A673 (cell line): ENCODE data around the gene EPHA10. TPM values are rescaled to one million over a fixed set of nuclear protein-coding genes. Genes with fewer than 3 reads are reported as not detected.

Source experiments
- BruUV-seq: library from RNA; stranded (reverse); fragments of 400-500 nt; replicated peaks from 2 replicates; lab custom pipeline; 2021; lab: Mats Ljungman, UMichigan
- CTCF ChIA-PET: fragments of 300-600 bp; sonication (Branson Sonifier 250); formaldehyde crosslinking; loops from one replicate; lab custom pipeline; 2022; ENCODE audit warnings: antibody characterized with exemption; lab: Charles Lee
- POLR2A ChIA-PET: fragments of 300-600 bp; sonication (Branson Sonifier 250); formaldehyde crosslinking; loops from one replicate; lab custom pipeline; 2022; ENCODE audit warnings: antibody characterized with exemption; ENCODE audit not compliant: low non-redundant PET; lab: Charles Lee
- DNase-seq: peaks from one replicate; pipeline ENCODE4 v3.0.0-alpha.2; 2015; ENCODE audit warnings: low spot score
- H3K27ac ChIP-seq: fragments of 200-600 bp; sonication (generic); 2 replicates; pipeline ENCODE4 v1.5.1; 2016; ENCODE audit warnings: mixed run types, low read depth, mild to moderate bottlenecking, mixed read lengths, antibody characterized with exemption, low read length; ENCODE audit not compliant: poor library complexity, severe bottlenecking
- H3K27me3 ChIP-seq: fragments of 200-600 bp; sonication (generic); replicated peaks from 2 replicates; pipeline ENCODE4 v1.6.1; 2017; ENCODE audit warnings: mixed run types, low read depth, mild to moderate bottlenecking, mixed read lengths, antibody characterized with exemption, low read length; ENCODE audit not compliant: insufficient read depth, poor library complexity
- H3K36me3 ChIP-seq: fragments of 200-600 bp; sonication (generic); 2 replicates; pipeline ENCODE4 v1.6.1; 2016; ENCODE audit warnings: mixed run types, mild to moderate bottlenecking, mixed read lengths, antibody characterized with exemption, low read length; ENCODE audit not compliant: insufficient read depth, poor library complexity, severe bottlenecking
- H3K4me1 ChIP-seq: fragments of 200-600 bp; sonication (generic); 2 replicates; pipeline ENCODE4 v1.6.1; 2017; ENCODE audit warnings: mixed run types, mild to moderate bottlenecking, mixed read lengths, antibody characterized with exemption, low read length; ENCODE audit not compliant: insufficient read depth, poor library complexity, severe bottlenecking
- H3K4me3 ChIP-seq: fragments of 200-600 bp; sonication (generic); 2 replicates; pipeline ENCODE4 v1.5.1; 2016; ENCODE audit warnings: low read depth, mixed run types, mild to moderate bottlenecking, mixed read lengths, low read length; ENCODE audit not compliant: poor library complexity, severe bottlenecking
- H3K9me3 ChIP-seq: fragments of 200-600 bp; sonication (generic); 2 replicates; pipeline ENCODE4 v1.6.1; 2016; ENCODE audit warnings: mixed run types, low read depth, mild to moderate bottlenecking, mixed read lengths, antibody characterized with exemption, low read length; ENCODE audit not compliant: poor library complexity, severe bottlenecking
- EZH2 ChIP-seq: fragments of 200-600 bp; sonication (generic); IDR thresholded peaks from 2 replicates; pipeline ENCODE4 v1.6.1; 2017; ENCODE audit warnings: borderline replicate concordance, low read depth, mild to moderate bottlenecking, mixed read lengths, antibody characterized with exemption, low read length; ENCODE audit not compliant: poor library complexity, severe bottlenecking
- intact Hi-C: fragments of 100-400 bp; cut with micrococcal nuclease; formaldehyde crosslinking; loops from one replicate; pipeline ENCODE4 v1.10.0; 2022; ENCODE audit not compliant: unreplicated experiment
- total RNA-seq: library from RNA; stranded (reverse); gene quantifications from 2 replicates; pipeline ENCODE4 v1.2.3, GENCODE V29; 2021
- TF ChIP-seq, protein P1 (sequence below): fragments of 300-800, 200-600 bp; sonication (generic); conservative IDR thresholded peaks from 2 replicates; pipeline ENCODE4 v1.5.1; 2017; ENCODE audit warnings: low read depth, mild to moderate bottlenecking, antibody characterized with exemption, low read length, moderate library complexity, mixed read lengths

EPHA10 gene
- total RNA-seq, 1 experiment from 2014 or later, result not detected

DNA sequence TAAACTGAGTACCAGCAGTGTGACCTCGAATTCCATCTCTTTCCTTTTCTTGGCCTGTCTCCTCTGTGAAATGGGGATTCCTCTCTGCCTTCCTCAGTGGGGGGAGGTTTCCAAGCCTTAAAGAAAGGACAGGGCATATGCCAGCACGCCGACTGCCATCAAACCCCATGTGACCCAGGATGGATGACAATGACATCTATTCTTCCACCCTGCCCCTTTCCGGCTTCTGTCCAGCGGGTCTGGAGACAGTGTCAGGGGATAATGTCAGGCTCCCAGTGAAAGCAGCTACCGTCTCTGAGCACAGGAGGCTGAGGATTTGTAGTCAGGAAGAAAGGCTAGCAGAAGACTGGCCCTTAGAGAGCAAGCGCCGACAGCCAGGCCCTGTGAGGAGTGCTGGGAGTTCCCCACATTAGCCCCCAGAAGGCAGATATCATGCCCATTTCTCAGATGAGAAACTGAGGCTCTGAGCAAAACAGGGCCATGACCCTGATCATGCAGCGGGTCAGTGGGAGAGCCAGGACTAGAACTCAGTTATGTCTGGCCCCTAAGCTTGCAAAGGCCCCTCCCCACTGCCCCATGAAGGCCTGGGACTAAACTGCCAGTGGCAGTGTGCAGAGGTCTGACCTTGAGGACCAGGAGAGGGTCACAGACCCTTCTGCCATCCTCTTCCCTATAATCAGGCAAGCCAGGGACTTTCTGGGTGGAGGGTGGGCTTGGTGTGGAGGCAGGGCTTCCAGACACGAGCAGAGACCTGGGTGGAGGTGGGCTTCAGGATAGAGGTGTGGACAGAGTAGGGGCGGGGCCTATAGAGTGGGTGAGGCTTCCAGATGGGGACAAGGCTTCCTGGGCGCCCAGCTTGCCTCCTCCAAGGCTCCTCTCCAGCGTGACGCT, 42.5 kb downstream of the EPHA10 start:
- Histone ChIP-seq H3K9me3 (no peaks in the 10 kb centered on the region), H3K36me3 (no peaks in the 10 kb centered on the region), H3K27me3 (peaks cover 27% of the 10 kb centered on the region), H3K4me3 (no peak overlapping the region), H3K4me1 (no peaks in the 10 kb centered on the region), H3K27ac (no peak overlapping the region)
- no peak for TF ChIP-seq EZH2
- TF ChIP-seq, protein P1, sequence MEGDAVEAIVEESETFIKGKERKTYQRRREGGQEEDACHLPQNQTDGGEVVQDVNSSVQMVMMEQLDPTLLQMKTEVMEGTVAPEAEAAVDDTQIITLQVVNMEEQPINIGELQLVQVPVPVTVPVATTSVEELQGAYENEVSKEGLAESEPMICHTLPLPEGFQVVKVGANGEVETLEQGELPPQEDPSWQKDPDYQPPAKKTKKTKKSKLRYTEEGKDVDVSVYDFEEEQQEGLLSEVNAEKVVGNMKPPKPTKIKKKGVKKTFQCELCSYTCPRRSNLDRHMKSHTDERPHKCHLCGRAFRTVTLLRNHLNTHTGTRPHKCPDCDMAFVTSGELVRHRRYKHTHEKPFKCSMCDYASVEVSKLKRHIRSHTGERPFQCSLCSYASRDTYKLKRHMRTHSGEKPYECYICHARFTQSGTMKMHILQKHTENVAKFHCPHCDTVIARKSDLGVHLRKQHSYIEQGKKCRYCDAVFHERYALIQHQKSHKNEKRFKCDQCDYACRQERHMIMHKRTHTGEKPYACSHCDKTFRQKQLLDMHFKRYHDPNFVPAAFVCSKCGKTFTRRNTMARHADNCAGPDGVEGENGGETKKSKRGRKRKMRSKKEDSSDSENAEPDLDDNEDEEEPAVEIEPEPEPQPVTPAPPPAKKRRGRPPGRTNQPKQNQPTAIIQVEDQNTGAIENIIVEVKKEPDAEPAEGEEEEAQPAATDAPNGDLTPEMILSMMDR, result no peak
- POLR2A ChIA-PET, result no interaction called here
- CTCF ChIA-PET, result no interaction called here
- no TSS peak for BruUV-seq
- DNase-seq, result no peak
- intact Hi-C loops, result no loop called here

DNA sequence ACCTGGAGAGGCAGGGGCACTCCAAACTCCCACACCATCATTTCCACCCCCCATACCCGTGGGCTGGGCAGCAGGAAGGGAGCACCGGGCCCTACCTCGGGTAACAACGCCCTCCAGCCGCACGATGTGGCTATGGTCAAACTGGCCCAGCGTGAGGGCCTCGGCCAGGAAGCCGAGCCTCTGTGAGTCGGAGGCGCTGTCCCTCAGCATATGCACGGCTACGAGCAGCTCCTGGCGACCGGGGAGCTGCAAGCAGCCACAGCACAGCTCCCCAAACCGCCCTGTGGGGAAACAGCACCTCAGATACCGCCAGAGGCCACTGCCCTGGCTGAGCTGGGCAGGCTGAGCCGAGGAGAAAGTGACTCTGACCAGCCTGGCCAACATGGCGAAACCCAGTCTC, 43.4 kb downstream of the EPHA10 start:
- ChIA-PET CTCF (no interaction called here), POLR2A (no interaction called here)
- DNase-seq, result no peak

DNA sequence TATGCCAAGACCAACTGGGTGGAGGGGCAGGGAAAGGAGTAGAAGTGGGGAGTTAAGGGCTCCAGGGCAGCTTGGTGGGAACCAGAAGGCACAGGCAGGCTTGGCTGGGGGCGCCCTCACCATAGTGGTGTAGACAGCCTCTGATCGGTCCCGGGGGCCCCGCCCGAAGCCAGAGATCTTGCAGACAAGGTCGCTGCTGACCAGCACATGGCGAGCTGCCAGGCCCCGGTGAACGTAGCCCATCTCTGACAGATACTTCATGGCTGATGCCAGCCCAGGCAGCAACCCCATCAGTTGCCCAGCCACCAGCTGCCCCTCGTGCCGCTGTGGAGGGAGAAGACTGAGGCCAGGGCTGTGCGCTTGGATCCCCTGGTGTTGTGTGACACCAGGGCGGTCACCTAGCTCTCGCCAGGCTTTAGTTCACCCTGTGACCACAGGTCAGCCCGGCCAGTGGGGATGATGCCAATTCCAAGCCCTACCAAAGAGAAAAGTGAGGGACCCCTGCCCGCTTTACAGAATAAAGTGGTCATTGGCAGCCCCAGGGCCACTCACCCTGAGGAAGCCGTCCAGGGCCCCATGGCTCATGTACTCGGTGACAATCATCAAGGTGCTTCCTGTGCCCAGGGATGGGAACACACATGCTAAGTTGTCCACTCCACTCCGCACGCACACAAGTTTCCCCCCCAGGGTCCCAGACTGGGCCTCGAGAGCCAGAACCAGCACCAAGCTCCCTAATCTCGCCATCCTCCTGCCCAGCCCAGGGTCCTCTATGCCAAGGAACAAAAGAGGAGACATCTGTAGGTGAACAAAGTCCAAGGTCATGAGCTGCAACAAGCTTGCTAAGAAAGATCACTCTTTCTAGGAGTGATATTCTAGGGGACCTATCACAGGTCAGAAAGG, 44.4 kb downstream of the EPHA10 start:
- Histone ChIP-seq H3K4me1 (no peaks in the 10 kb centered on the region), H3K36me3 (no peaks in the 10 kb centered on the region), H3K27ac (no peak overlapping the region), H3K27me3 (peaks cover 10% of the 10 kb centered on the region), H3K9me3 (no peaks in the 10 kb centered on the region), H3K4me3 (no peak overlapping the region)
- intact Hi-C loops, result no loop called here
- ChIA-PET CTCF (no interaction called here), POLR2A (no interaction called here)
- DNase-seq, result no peak
- TF ChIP-seq, protein P1, result no peak
- no peak for TF ChIP-seq EZH2
- no TSS peak for BruUV-seq

More for the DNA sequence above, 43.4 kb downstream of the EPHA10 start:
- no peaks in the 10 kb centered on the region for H3K9me3 ChIP-seq
- no peak overlapping the region for H3K4me3 ChIP-seq
- no peak overlapping the region for H3K27ac ChIP-seq
- no peaks in the 10 kb centered on the region for H3K4me1 ChIP-seq
- intact Hi-C loops, result no loop called here
- H3K27me3 ChIP-seq, result peaks cover 19% of the 10 kb centered on the region
- no peak for TF ChIP-seq EZH2
- TF ChIP-seq, protein P1, result no peak
- no TSS peak for BruUV-seq
- no peaks in the 10 kb centered on the region for H3K36me3 ChIP-seq
